ENCODE data around the gene SIPA1L2.

Gene SIPA1L2

DNA sequence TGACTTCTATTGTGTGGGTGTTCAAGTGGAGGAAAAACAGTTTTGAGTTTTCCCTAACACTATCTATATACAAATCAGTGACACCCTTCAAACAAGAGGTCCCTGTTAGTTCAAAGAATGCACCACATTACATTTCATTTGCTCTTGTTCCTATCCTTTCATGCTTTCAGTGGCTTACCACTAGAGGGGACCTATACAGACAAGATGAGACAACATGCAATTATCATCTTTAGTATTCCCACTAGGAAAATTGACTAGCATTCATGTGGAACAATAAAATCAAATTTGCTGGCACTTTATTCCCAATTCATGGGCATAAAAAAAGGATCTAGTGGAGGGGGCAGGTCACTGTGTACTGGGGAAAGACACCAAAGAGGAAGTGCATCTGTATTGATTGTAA lies 13.3 kb upstream of the SIPA1L2 start:
- Histone ChIP-seq H3K9ac (ENCODE audit: low read length) (no peak overlapping the region), H3K36me3 (ENCODE audit: insufficient read depth, low read length) (no peaks in the 10 kb centered on the region), H3K4me3 (ENCODE audit: low read depth, low read length, poor library complexity, severe bottlenecking) (no peak overlapping the region), H3K27me3 (ENCODE audit: insufficient read depth, low read length) (no peaks in the 10 kb centered on the region), H3K27ac (ENCODE audit: low read depth, low read length, poor library complexity, severe bottlenecking) (no peak overlapping the region), H4K20me1 (ENCODE audit: insufficient read depth, low read length) (no peaks in the 10 kb centered on the region), H2AFZ (ENCODE audit: low read length) (no peak overlapping the region), H3K79me2 (ENCODE audit: insufficient read depth, low read length) (no peaks in the 10 kb centered on the region), H3K4me1 (ENCODE audit: insufficient read depth, low read length, severe bottlenecking) (no peaks in the 10 kb centered on the region), H3F3A (ENCODE audit: insufficient read depth, low read length) (no peaks in the 10 kb centered on the region), H3K9me3 (ENCODE audit: low read length) (no peaks in the 10 kb centered on the region), H3K9me2 (ENCODE audit: low read depth, low read length) (no peaks in the 10 kb centered on the region), H3K4me2 (ENCODE audit: low read length) (no peak overlapping the region)
- TF ChIP-seq EZH2 (IDR thresholded peaks at IDR 0.05; ENCODE audit: borderline replicate concordance, low read length) = no peak
- TF ChIP-seq, protein P1, sequence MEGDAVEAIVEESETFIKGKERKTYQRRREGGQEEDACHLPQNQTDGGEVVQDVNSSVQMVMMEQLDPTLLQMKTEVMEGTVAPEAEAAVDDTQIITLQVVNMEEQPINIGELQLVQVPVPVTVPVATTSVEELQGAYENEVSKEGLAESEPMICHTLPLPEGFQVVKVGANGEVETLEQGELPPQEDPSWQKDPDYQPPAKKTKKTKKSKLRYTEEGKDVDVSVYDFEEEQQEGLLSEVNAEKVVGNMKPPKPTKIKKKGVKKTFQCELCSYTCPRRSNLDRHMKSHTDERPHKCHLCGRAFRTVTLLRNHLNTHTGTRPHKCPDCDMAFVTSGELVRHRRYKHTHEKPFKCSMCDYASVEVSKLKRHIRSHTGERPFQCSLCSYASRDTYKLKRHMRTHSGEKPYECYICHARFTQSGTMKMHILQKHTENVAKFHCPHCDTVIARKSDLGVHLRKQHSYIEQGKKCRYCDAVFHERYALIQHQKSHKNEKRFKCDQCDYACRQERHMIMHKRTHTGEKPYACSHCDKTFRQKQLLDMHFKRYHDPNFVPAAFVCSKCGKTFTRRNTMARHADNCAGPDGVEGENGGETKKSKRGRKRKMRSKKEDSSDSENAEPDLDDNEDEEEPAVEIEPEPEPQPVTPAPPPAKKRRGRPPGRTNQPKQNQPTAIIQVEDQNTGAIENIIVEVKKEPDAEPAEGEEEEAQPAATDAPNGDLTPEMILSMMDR (IDR thresholded peaks at IDR 0.05; ENCODE audit: low read length) = no peak

DNA sequence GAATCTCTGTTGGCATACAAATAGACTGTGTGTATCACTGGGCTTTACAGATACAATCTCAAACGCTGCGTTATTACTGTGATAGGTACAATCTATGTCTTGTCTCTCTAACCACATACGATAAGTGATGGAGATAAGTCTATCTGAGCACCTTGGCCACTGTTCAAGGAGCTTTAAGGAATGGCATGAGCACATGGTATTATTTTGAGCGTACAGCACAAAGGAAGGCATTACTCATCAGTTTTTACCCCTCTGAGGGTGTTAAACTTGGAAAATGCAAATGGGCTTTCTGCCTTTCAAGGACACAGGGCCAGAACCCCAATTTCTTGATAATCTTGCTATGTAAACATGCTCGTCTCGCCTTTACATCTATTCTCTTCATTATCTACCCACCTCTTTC lies 11.6 kb upstream of the SIPA1L2 start:
- H2AFZ ChIP-seq (ENCODE audit: low read length) = no peak overlapping the region
- no peaks in the 10 kb centered on the region for H3K79me2 ChIP-seq (ENCODE audit: insufficient read depth, low read length)
- H3K9me2 ChIP-seq (ENCODE audit: low read depth, low read length) = no peaks in the 10 kb centered on the region
- no peak overlapping the region for H3K27ac ChIP-seq (ENCODE audit: low read depth, low read length, poor library complexity, severe bottlenecking)
- no peak for TF ChIP-seq EZH2 (IDR thresholded peaks at IDR 0.05; ENCODE audit: borderline replicate concordance, low read length)
- TF ChIP-seq, protein P1 (IDR thresholded peaks at IDR 0.05; ENCODE audit: low read length) = no peak
- no peak overlapping the region for H3K4me2 ChIP-seq (ENCODE audit: low read length)
- H3K36me3 ChIP-seq (ENCODE audit: insufficient read depth, low read length) = no peaks in the 10 kb centered on the region
- H3K4me1 ChIP-seq (ENCODE audit: insufficient read depth, low read length, severe bottlenecking) = no peaks in the 10 kb centered on the region
- H4K20me1 ChIP-seq (ENCODE audit: insufficient read depth, low read length) = no peaks in the 10 kb centered on the region
- no peak overlapping the region for H3K9ac ChIP-seq (ENCODE audit: low read length)
- H3K27me3 ChIP-seq (ENCODE audit: insufficient read depth, low read length) = no peaks in the 10 kb centered on the region
- no peak overlapping the region for H3K4me3 ChIP-seq (ENCODE audit: low read depth, low read length, poor library complexity, severe bottlenecking)
- no peaks in the 10 kb centered on the region for H3F3A ChIP-seq (ENCODE audit: insufficient read depth, low read length)
- H3K9me3 ChIP-seq (ENCODE audit: low read length) = no peaks in the 10 kb centered on the region

- no peak overlapping the region for H3K4me2 ChIP-seq (ENCODE audit: low read length)
Measured at GRCh38 chr1:232636799-232637198, 6.9 kb upstream of the SIPA1L2 start.

More at GRCh38 chr1:232636799-232637198, 6.9 kb upstream of the SIPA1L2 start:
- Histone ChIP-seq H2AFZ (ENCODE audit: low read length) (no peak overlapping the region), H3K27me3 (ENCODE audit: insufficient read depth, low read length) (no peaks in the 10 kb centered on the region), H3K4me3 (ENCODE audit: low read depth, low read length, poor library complexity, severe bottlenecking) (no peak overlapping the region), H3F3A (ENCODE audit: insufficient read depth, low read length) (no peaks in the 10 kb centered on the region), H4K20me1 (ENCODE audit: insufficient read depth, low read length) (no peaks in the 10 kb centered on the region), H3K27ac (ENCODE audit: low read depth, low read length, poor library complexity, severe bottlenecking) (no peak overlapping the region), H3K9me3 (ENCODE audit: low read length) (no peaks in the 10 kb centered on the region), H3K9me2 (ENCODE audit: low read depth, low read length) (no peaks in the 10 kb centered on the region), H3K36me3 (ENCODE audit: insufficient read depth, low read length) (no peaks in the 10 kb centered on the region), H3K79me2 (ENCODE audit: insufficient read depth, low read length) (no peaks in the 10 kb centered on the region), H3K4me1 (ENCODE audit: insufficient read depth, low read length, severe bottlenecking) (no peaks in the 10 kb centered on the region), H3K9ac (ENCODE audit: low read length) (no peak overlapping the region)
- TF ChIP-seq, protein P1 (IDR thresholded peaks at IDR 0.05; ENCODE audit: low read length) = no peak
- no peak for TF ChIP-seq EZH2 (IDR thresholded peaks at IDR 0.05; ENCODE audit: borderline replicate concordance, low read length)

All from OCI-LY1 (cell line).